ENCODE results near the gene PAFAH2.

DNA sequence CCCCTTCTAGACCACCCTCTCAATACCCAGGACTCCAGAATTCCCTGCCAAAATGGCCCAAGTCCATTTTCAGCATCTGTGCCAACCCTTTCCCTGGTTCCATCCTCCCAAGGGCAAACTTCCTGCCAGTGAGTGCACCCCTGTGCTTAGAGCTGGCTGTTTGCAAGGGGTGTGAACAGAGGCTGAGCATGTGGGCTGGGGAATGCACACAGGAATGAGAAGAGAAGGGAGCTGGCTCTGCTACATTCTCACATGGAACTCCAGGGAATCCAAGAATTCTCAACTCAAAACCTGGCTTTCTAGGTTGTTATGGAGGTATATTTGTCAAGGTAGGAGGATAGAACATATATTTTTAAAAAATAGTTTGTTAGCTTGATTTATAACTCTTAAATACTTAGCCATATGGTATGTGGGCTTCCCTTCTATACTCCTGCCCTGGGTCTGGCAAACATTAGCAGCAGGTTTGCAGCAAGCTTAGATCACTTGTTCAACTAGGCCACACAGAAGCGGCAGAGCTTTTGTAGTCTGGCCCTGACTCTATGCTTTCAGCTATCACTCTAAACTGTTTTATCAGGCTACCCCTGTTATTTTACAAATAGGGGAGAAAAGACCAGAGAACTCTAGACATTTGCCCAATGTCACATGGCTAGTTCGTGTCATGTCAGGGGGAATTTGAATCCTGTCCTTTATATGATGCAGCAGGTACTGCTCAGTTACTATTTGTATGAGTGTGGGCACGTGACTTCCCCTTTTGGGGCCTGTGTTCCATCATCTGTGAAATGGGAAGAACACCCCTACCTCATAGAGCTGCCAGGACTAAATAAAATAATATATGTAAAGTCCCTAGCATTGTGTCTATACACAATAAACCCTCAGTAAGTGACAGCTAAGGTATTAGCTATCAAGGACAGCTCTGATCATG lies 83.5 kb downstream of the PAFAH2 start:
- TF ChIP-seq, protein P1, sequence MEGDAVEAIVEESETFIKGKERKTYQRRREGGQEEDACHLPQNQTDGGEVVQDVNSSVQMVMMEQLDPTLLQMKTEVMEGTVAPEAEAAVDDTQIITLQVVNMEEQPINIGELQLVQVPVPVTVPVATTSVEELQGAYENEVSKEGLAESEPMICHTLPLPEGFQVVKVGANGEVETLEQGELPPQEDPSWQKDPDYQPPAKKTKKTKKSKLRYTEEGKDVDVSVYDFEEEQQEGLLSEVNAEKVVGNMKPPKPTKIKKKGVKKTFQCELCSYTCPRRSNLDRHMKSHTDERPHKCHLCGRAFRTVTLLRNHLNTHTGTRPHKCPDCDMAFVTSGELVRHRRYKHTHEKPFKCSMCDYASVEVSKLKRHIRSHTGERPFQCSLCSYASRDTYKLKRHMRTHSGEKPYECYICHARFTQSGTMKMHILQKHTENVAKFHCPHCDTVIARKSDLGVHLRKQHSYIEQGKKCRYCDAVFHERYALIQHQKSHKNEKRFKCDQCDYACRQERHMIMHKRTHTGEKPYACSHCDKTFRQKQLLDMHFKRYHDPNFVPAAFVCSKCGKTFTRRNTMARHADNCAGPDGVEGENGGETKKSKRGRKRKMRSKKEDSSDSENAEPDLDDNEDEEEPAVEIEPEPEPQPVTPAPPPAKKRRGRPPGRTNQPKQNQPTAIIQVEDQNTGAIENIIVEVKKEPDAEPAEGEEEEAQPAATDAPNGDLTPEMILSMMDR (conservative IDR thresholded peaks at IDR 0.05): no peak
- no peak for TF ChIP-seq ZFX (IDR thresholded peaks at IDR 0.05)

All from C4-2B (cell line).